Type B pancreatic cell (in vitro differentiated cells): ENCODE data around the gene ACO2. TPM values are rescaled to one million over a fixed set of nuclear protein-coding genes. Genes with fewer than 3 reads are reported as not detected.

Experiments used
- DNase-seq: peaks from one replicate; pipeline ENCODE4 v3.0.0; 2021; ENCODE audit warnings: mixed read lengths; ENCODE audit not compliant: unreplicated experiment; ENCODE audit errors: extremely low spot score
- H3K27ac Mint-ChIP-seq: 2 replicates; pipeline ENCODE4 v1.8.0; 2021; ENCODE audit warnings: mild to moderate bottlenecking, mixed read lengths
- H3K27me3 Mint-ChIP-seq: 2 replicates; pipeline ENCODE4 v1.8.0; 2021; ENCODE audit warnings: mixed read lengths
- H3K36me3 Mint-ChIP-seq: 2 replicates; pipeline ENCODE4 v1.8.0; 2021; ENCODE audit warnings: mixed read lengths
- H3K4me1 Mint-ChIP-seq: one replicate; pipeline ENCODE4 v1.8.0; 2021; ENCODE audit warnings: mixed read lengths; ENCODE audit not compliant: unreplicated experiment
- H3K4me3 Mint-ChIP-seq: 2 replicates; pipeline ENCODE4 v1.8.0; 2021; ENCODE audit warnings: mild to moderate bottlenecking, mixed read lengths
- H3K9me3 Mint-ChIP-seq: 2 replicates; pipeline ENCODE4 v1.8.0; 2021; ENCODE audit warnings: mixed read lengths
- CTCF ChIP-seq: fragments of 200-600 bp; sonication (generic); conservative IDR thresholded peaks from 2 replicates; pipeline ENCODE4 v1.5.0; 2021; ENCODE audit warnings: antibody characterized with exemption, mild to moderate bottlenecking
- total RNA-seq: library from RNA; stranded (reverse); gene quantifications from 2 replicates; pipeline ENCODE4 v1.2.1, GENCODE V29; 2021; ENCODE audit warnings: low replicate concordance

Gene ACO2
- total RNA-seq, 1 donor from 2014 or later: 107 TPM

GRCh38 chr22:41487037-41487935, 18.4 kb downstream of the ACO2 start:
- H3K4me1 Mint-ChIP-seq: peaks cover 45% of the 10 kb centered on the region
- TF ChIP-seq CTCF: no peak
- H3K27ac Mint-ChIP-seq: peak overlapping the region; percentile 10
- DNase-seq: no peak
- H3K27me3 Mint-ChIP-seq: no peaks in the 10 kb centered on the region
- no peaks in the 10 kb centered on the region for H3K36me3 Mint-ChIP-seq
- no peaks in the 10 kb centered on the region for H3K9me3 Mint-ChIP-seq
- no peak overlapping the region for H3K4me3 Mint-ChIP-seq

GRCh38 chr22:41488076-41488475, 19.2 kb downstream of the ACO2 start:
- Mint-ChIP-seq H3K27me3 (no peaks in the 10 kb centered on the region), H3K27ac (no peak overlapping the region), H3K9me3 (no peaks in the 10 kb centered on the region), H3K4me3 (no peak overlapping the region), H3K4me1 (peaks cover 38% of the 10 kb centered on the region), H3K36me3 (no peaks in the 10 kb centered on the region)
- TF ChIP-seq CTCF: no peak
- DNase-seq: no peak

- Mint-ChIP-seq H3K27ac (peak overlapping the region; percentile 2), H3K4me1 (peaks cover 38% of the 10 kb centered on the region), H3K27me3 (no peaks in the 10 kb centered on the region)
Measured at GRCh38 chr22:41488596-41489385, 19.9 kb downstream of the ACO2 start.

GRCh38 chr22:41491374-41492100, 22.6 kb downstream of the ACO2 start:
- TF ChIP-seq CTCF: no peak
- Mint-ChIP-seq H3K27me3 (no peaks in the 10 kb centered on the region), H3K4me1 (peaks cover 35% of the 10 kb centered on the region), H3K9me3 (no peaks in the 10 kb centered on the region), H3K27ac (peak overlapping the region; percentile 42), H3K4me3 (peak overlapping the region; percentile 9), H3K36me3 (no peaks in the 10 kb centered on the region)
- DNase-seq: no peak

More at GRCh38 chr22:41488596-41489385, 19.9 kb downstream of the ACO2 start:
- Mint-ChIP-seq H3K4me3 (no peak overlapping the region), H3K36me3 (no peaks in the 10 kb centered on the region), H3K9me3 (no peaks in the 10 kb centered on the region)
- no peak for TF ChIP-seq CTCF
- DNase-seq: no peak

- H3K4me3 Mint-ChIP-seq: no peak overlapping the region
- no peak for TF ChIP-seq CTCF
- no peaks in the 10 kb centered on the region for H3K4me1 Mint-ChIP-seq
- H3K27me3 Mint-ChIP-seq: no peaks in the 10 kb centered on the region
- peak overlapping the region; percentile 83 for H3K27ac Mint-ChIP-seq
- no peaks in the 10 kb centered on the region for H3K9me3 Mint-ChIP-seq
- no peak for DNase-seq
- no peaks in the 10 kb centered on the region for H3K36me3 Mint-ChIP-seq
Measured at GRCh38 chr22:41498303-41498835, 29.5 kb downstream of the ACO2 start.
